ENCODE data around the gene GPC6.

- TF ChIP-seq, protein P1, sequence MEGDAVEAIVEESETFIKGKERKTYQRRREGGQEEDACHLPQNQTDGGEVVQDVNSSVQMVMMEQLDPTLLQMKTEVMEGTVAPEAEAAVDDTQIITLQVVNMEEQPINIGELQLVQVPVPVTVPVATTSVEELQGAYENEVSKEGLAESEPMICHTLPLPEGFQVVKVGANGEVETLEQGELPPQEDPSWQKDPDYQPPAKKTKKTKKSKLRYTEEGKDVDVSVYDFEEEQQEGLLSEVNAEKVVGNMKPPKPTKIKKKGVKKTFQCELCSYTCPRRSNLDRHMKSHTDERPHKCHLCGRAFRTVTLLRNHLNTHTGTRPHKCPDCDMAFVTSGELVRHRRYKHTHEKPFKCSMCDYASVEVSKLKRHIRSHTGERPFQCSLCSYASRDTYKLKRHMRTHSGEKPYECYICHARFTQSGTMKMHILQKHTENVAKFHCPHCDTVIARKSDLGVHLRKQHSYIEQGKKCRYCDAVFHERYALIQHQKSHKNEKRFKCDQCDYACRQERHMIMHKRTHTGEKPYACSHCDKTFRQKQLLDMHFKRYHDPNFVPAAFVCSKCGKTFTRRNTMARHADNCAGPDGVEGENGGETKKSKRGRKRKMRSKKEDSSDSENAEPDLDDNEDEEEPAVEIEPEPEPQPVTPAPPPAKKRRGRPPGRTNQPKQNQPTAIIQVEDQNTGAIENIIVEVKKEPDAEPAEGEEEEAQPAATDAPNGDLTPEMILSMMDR (IDR thresholded peaks at IDR 0.05; ENCODE audit: low read depth, low read length): no peak
- no peak for TF ChIP-seq EZH2phosphoT487 (IDR thresholded peaks at IDR 0.05; ENCODE audit: low read depth)
Observed at GRCh38 chr13:93249364-93250306, 23.0 kb downstream of the GPC6 start.
